NCI-H226 (cell line): ENCODE results near the gene SLC17A9.

Source experiments
- DNase-seq: peaks from one replicate; pipeline ENCODE4 v3.0.0-alpha.2; 2015

The SLC17A9 gene

DNA sequence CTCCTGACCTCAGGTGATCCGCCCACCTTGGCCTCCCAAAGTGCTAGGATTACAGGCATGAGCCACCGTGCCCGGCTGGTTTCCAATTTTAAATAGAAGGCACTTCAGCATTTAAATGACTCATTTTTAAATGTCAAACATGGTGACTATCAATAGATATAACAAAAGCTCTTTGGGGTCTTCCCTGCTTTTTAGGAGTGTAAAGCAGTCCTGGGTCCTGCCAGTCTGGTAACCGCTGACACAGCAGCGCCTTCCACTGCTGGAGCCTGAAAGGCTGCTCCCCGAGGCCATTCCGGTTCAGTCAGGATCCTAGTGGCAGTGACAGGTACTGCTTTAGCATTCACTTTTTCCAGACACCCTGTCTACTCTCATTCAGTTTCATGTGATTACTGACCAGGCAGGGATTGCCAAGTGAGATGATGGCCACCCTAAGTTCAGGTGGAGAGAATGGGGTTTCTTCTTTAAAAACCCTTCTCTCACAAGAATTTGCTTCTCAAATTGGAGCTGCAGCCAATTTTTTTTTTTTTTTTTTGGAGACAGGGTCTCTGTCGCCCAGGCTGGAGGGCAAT lies 31.3 kb upstream of the SLC17A9 start:
- DNase-seq = peak; percentile 64

DNA sequence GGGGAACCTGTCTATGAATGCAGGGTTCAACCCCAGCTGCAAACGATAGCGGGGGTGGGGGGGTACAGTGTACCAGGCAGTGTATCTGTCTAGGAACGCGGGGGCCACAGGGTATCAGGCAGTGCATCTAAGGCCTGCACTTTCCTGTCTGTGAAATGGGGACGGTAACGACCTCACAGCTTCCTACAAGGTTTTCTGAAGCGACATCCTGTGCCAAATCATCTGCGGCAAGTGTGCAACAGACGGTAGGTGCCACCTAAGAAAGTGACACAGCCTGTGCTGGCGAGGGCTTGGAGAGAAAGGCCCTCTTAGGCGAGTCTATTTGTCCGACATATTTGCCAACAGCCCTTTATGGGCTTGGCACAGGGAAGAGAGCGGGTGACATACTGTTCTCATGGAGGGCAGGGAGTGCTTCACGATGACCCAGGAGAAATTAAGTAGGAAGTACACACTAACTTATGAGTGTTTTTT lies 30.0 kb upstream of the SLC17A9 start:
- no peak for DNase-seq

DNA sequence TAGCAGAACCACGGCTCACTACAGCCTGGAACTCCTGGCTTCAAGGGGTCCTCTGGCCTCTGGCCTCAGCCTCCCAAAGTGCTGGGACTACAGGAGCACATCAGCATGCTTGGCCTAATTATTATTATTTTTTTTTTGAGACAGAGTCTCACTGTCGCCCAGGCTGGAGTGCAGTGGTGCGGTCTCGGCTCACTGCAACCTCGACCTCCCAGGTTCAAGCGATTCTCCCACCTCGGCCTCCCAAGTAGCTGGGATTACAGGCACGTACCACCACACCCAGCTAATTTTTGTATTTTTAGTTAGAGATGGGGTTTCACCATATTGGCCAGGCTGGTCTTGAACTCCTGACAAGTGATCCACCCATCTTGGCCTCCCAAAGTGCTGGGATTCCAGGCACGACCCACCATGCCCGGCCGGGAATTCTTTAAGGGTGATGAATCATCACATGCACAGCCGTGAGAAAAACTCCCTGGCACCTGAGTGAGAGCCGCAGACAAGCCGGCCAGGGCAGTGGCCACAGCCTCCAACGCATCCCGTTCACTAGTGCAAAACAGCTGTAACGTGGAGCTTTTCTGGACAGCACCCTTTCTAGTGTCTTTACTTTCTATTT lies 29.3 kb upstream of the SLC17A9 start:
- peak; percentile 95 for DNase-seq

DNA sequence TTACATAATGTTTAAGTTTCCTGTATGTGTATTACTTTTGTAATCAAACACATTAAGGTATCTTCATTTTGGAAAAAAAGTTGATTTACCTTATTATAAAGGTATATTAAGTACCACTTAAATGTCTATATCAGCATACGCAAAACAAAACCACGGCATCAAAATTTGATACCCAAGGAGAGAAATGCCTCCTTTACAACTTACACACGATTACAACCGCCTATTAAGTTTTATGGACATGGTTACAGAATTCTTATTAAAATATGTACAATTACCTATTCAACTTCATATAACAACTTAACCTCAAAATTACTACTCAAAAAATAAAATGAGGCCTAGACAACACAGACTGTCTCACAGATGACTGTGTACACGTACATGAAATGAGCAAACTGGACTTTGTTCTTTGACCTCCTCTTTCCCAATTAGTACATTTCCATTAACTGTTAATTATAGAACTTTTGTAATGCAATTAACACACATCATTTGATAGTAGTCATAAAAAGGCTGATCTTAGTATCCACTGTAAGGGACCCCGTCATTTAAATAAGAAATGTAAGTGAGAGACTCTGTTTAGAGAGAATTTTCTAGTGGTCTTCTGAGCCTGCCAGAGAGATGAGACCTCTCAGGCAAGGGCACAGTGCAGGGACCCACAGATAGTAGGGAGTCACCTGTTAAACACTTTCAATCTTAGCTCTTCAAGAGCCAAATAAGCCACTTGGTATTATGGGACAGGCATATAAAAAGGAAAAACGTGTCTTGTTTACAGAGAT lies 28.7 kb upstream of the SLC17A9 start:
- DNase-seq = no peak

DNA sequence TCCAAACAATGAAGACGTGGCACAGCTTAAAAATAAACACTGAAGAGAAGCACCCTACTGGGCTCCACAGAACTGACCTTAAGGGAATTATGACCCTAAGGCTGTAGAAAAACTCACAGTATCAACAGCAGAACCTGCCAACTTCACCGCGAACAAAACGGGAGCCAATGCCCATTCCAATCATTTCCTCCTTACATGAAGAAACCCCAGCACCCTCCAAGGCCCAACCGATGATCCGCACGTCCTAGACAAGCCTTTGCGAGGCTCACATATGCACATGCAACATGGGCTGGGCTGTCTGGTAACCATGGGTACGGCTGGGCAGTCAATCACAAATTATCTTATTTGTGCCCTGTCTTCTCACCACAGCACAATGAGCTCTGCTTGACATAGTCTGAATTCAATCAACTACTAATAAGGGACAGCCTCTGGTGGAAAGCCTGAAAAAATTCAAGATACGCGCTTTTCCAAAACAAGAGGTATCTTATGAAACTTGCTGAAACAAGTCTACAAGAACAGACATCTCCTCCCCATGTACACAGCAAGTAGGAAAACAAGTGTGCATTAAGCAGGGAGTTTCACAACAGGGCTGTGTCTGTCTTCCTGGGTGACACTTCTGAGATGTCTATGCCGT lies 27.9 kb upstream of the SLC17A9 start:
- peak; percentile 37 for DNase-seq

DNA sequence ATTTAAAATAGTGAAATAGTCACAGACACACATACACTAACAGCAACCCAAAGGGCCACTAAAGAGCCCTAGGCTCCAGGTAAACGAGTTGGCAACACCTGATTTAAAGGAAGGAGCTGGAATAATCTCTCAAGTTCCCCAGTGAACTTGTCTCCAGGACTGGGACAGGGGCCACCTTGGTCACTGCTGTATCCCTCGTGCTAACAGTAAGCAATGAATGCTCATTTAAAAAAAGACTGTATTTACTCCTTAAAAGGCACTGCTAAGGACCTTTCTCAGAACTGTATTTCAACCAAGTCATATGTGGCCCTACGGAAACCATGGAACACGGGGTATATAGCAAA lies 27.5 kb upstream of the SLC17A9 start:
- DNase-seq = no peak

DNA sequence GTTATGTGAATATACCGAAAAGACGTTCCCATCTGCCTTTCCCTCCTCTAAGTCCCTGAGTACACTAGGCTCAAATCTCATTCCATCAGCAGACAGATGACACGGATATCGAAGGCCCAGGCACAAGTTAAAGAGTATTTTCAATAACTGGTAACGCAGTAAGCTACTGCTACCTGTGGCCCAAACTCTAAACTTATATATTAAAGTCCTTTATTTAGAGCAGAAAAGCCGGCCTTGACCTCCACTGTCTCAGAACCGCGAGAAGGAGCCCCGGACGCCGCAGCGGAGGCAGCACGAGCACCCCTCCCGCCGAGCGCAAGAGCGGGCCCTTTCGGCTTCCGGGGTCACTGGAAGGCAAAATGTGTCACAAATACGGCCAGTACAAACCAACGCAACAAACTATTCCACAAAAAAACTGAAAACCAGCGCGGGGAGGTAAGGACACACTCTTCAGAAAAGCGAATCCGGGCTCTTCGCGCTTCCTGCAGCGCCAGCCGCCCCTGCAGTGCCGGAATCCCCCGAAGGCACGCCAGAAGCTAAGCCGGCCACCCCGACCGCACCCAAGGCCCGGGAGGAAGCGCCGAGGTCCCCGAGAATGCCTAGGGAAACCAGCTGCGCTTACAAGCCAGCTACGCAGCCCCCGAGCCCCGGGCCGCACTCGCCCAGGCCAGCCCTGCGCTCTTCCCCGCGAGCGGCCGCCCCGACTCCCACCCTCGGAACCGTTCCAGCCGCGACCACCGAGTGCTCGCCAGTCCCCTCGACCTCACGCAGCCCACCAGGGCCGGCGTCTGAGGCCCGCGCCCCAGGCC lies 26.9 kb upstream of the SLC17A9 start:
- no peak for DNase-seq

DNA sequence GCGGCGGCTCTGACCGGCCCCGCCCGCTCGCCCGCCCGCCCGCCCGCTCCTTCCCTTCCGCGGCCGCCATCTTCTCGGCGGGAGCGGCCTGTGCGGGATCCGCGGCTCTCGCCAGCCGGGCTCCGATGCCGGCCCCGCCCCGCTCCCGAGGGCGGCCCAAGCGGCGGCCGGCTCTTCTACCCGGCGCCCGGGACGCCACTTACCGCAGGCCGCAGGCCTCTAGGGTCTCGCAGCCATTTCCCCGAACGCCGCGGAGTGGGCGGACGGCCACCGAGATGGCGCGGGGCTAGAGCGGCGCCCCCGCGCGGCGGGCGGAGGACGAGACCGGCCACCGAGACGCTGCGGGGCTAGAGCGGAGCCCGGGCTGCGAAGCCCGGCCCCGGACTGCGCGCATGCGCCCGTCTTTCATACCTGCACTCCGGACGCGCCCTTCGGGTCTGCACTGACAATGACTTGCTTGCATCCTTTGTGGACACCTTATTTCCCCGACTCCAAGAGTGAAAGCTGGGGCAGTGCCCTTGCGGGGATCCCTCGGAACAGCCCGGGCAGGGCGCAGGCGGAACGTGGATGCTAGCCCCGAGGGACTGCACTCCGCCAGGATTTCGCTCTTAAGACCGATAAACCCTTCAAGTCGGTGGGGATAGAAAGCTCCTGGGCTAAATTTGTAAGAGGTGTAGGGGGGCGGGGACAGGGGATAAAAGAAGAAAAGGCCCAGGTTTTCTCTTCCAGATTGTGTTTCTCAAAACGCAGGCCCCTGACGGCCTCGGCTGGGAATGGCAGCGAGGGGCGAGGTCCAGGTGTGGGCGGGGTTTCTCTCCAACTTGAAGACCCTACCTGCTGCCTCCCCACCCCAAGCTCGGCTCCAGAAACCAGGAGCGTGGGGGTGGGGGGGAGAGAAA lies 26.0 kb upstream of the SLC17A9 start, which contains the start of gene DIDO1:
Gene DIDO1, minus strand, starts transcription at position 277 of the 899 bp plus-strand sequence.
- DNase-seq = peak; percentile 70

DNA sequence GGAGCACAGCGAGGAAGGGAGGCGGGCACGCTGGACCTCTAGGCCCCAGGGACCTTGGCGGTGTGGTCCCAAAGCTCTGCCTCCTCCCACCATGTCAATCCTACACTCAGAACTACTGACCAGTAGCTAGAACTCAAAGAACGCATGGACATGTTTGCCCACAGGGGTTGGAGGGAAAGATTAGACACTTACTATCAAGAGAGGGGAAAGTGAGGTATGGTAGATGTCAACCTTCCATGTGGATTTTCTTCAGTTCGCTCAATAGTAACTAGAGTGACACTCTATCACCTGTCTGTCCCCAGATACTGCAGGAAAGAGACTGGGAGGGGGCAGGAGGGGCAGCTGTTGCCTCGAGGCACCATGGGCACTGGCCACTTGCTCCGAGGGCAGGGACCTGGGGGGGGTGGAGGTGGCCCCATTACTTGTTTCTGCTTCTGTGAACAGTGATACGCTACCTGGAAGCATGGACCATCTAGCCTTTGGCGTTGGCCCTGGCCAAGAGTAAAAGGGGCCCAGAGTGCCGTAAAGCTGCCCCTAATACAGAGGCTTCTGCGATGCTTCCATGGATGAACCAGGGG lies 25.3 kb upstream of the SLC17A9 start:
- no peak for DNase-seq

DNA sequence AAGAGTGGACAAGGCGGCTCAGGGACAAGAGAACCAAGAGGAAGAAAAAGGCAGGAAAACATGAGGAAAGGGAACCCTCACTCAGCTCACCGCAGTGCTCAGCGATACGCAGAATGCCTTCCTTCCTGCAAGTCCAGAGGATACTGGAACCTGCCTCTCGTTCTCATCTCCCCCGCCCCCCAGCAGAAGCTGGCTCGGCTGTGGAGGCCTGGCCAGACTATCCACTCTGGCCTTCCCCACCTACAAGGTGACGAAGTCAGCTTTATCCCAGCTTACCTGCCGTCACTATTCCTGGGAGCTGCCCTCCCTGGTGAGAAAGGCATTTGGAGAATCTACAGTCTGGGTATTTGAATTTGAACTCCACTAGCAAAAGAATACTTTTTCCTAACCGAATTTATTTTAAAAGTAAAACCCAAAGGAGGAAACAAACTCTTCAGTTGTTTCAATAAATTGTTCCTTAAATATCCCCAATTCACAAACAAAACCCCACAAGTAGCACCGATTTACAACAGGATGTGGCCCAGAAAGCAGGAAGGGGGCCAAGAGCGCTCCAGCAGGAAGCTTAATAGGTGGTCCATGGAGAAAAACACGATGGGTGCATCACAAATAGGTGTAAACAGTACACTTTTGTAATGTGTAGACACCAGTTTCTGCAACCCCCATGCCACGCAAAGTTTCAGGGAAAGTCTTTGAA lies 24.1 kb upstream of the SLC17A9 start:
- DNase-seq = no peak

DNA sequence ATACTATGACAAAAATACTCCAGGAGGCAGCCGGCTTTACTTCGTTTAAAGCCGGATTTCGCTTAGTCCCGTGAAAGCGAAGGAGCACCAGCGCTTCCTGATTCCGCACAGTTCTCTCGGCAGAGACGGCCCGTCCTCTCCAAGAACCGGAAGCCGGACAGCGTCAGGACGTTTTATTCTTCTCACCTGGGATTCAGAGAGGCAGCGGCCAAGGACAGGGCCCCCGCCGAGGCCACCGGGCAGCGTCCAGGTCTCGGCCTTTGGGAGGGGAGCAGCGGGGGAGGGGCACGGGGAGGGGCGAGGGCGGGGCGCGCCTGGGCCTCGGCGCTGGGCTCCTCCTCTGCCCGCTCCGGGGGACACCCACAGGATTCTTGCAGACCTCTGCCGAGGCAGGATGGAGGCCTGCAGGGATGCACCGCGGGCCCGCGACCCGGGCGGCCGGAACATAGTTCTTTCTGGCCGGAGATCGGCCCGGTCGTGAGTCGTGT lies 23.4 kb upstream of the SLC17A9 start:
- DNase-seq = no peak

DNA sequence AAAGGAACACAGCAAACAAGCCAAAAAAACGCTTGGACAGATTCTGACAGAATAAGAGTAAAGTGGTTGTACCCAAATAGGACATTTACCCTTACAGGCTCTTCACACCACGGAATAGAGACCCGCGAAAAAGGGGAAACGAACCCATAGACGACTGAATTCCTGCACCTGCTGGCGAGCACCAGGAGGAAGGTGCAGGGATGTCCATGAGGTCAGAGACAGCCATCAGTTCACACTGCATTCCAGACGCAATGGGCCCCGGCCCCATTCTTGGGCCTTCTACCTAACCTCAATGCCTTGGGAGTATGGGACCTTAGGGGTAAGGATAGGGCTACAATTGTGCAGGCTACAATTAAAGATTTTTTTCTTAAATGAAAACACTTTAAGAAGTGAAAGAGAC lies 21.0 kb upstream of the SLC17A9 start:
- DNase-seq = no peak

DNA sequence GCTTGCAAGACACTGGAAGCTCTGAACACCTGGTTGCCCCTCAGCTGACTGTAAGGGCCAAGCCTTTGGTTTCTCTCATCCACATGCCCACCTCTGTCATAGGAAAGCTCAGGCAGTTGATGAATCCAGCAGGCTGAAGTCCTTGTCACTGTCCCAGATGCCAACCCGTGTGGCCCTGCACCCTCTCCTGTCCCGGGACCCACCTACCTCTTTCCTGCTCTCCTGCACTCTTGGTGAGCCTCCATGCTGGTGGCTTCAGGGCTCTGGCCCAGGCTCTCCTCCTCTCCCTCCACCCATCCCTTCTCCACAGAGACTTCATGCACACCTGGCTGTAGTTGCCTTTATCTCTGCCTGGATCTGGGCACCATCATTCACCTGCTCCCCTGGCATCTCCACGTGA lies 18.5 kb upstream of the SLC17A9 start:
- DNase-seq = no peak

DNA sequence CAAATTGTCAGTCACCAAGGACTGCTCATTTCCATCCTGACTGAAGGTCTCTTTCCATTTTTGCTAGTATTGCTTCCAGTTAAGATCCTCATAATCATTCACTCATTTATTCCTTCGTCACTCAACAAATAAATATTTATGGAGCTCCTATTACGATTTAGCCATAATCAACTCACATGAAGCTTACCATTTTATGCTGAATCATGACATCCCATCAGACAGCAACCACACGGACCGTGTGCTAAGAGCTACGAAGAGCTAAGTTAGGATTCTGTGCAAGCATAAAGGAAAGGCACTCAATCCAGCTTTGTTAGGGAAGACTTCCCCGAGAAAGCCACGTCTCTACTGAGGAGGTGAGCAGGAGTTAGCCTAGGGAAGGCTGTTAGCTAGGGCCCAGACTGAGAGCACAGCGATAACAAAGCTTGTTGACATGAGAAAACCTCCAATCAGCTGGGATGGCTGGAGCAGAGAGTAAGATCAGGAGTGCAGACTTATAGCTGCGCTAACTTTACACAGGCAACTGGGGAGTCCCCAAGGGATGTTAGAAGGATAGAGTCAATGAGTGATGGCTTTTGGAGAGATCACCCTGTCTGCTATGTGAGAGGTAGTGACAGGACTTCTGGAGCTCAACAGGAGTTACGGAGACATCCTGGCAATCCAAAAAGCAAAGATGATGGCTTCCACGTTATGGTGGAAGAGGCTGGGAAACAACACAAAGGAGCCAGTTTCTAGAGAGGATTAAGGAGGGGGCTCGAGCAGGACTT lies 17.1 kb upstream of the SLC17A9 start:
- DNase-seq = no peak

DNA sequence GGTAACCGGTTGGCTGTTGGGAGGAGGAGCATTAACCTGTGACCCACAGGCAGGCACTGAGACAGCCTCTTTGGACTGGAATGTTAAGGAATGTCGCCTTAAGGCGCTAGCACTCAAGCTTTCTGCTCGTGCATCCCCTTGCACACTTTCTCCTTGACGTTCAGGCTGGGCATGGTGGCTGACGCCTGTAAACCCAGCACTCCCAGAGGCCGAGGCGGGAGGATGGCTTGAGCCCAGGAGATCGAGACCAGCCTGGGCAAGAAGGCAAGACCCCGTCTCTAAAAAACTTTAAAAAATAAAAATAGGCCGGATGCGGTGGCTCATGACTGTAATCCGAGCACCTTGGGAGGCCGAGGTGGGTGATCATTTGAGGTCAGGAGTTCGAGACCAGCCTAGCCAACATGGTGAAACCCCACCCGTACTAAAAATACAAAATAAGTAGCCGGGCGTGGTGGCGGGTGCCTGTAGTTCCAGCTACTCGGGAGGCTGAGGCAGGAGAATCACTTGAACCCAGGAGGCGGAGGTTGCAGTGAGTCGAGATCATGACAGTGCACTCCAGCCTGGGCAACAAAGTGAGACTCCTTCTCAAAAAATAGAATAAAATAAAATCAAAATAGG lies 16.4 kb upstream of the SLC17A9 start:
- no peak for DNase-seq

DNA sequence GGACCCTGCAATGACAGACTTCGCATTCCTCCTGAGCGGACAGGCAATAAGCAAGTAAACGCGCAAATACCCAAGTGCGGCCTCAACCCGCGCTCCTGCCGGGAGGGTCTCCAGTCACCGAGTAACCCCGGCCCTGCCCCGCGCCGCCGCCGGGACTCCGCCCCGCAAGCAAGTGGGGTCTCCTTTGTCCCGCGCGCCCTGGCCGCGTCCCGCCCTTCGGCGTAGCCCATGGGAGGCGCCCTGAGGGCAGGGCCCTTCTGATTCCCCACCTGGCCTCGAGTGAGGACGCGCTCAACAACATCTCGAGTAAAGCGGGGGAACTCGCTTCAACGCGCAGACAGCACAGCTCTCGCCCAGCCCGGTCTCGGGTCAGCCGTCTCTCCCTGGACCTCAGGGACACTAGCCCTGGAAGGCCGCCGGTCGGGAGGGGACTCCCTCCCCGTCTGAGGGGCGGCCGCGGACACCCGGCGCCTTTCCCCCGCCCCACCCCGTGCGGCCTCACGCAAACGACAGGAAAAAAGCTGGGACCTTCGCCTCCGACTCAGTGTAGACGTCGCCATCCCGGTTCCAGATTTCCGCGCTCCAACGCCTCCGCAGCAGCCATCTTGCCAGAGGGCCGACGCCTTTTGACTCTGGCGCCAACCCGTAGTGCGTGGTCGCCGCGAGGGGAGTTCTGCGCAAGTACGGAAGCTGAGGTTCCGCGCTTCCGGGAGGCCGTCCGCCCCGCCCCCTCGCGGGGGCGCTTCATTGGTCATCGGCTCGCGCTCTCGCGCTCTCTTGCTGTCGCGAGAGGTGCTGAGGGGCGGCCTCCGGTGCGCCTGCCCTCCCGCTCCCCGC lies 15.0 kb upstream of the SLC17A9 start:
- DNase-seq = peak; percentile 87

DNA sequence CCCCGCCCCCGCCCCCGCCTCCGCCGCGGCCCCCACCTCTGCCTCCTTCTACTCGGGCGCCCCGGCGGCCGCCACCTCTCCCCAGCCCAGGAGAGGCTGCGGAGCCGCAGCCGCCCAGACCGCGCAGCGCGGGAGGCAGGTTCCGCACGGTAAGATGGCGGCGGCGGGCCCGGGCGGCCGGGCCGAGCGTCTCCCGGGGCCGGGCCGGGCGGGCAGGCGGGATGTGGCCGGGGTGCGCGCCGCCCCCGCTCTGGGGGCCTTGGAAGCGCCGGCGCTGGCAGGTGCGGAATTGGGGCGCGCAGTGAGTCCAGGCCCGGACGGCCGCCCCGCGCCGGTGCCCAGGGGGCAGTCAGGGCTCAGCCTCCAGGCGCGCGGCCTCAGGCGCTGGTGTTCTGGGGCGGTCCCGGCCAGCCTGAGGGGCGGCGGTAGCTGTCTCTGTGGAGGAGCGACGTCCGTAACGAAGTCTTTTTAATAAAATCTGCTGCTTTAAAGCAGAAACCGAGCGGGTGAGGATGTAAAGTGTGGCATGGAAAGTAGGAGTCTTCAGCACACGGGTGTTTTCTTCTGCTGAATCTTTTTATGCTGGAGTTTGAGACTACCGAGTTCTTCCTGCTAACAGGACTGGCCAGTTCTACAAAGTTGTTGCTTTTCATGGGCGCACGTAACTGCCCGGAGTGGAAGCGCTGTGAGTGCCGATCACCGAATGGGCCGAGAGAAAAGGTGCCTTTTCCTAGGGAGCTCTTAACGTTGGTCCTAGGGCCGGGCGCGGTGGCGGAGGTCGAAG lies 14.2 kb upstream of the SLC17A9 start, which contains the start of gene GID8:
Gene GID8, plus strand, starts transcription at position 43 of the 784 bp plus-strand sequence. CDS start 3,356 bp downstream, outside the sequence.
- DNase-seq = peak; percentile 19
